GM12878 (cell line): ENCODE measurements around the gene PMEL. TPM values are rescaled to one million over a fixed set of nuclear protein-coding genes. Genes with fewer than 3 reads are reported as not detected.

Experiments used
- ATAC-seq: fragments of 200-7000 bp; cut with Tn5 transposase; 3 replicates; pipeline ENCODE4 v1.9.1; 2020; ENCODE audit warnings: mild to moderate bottlenecking, moderate library complexity
- BruUV-seq: library from RNA; stranded (reverse); fragments of 400-500 nt; replicated peaks from 2 replicates; lab custom pipeline; 2021; lab: Mats Ljungman, UMichigan
- CTCF ChIA-PET: fragments of 300-600 bp; sonication (Branson Sonifier 250); formaldehyde crosslinking; extraction: SDS; loops from one replicate; lab custom pipeline; 2021; ENCODE audit warnings: inconsistent platforms; lab: Yijun Ruan, JAX
- POLR2A ChIA-PET: fragments of 350-600 bp; formaldehyde crosslinking; extraction: SDS; loops from one replicate; lab custom pipeline; 2021; ENCODE audit warnings: inconsistent platforms; lab: Charles Lee
- RAD21 ChIA-PET: fragments of 300-600 bp; sonication (Branson Sonifier 250); formaldehyde crosslinking; loops from one replicate; lab custom pipeline; 2023; ENCODE audit warnings: antibody characterized with exemption; ENCODE audit not compliant: unreplicated experiment; lab: Charles Lee
- SMC1A ChIA-PET: fragments of 300-600 bp; sonication (Branson Sonifier 250); formaldehyde crosslinking; loops from one replicate; lab custom pipeline; 2023; ENCODE audit not compliant: unreplicated experiment, uncharacterized antibody; lab: Charles Lee
- DNase-seq: peaks from one replicate; pipeline ENCODE4 v3.0.0-alpha.2; 2011; ENCODE audit warnings: low read depth, low spot score
- FAIRE-seq: peaks from 3 replicates; lab custom pipeline; 2011; peaks lifted over from hg19 to GRCh38; lab: Jason Lieb, UNC
- H2AFZ ChIP-seq: 2 replicates; pipeline ENCODE4 v1.6.0; 2011; ENCODE audit warnings: low read depth, low read length, control low read depth; ENCODE audit not compliant: control insufficient read depth
- H3K27ac ChIP-seq: 2 replicates; pipeline ENCODE4 v1.5.1; 2011; ENCODE audit warnings: control low read depth; ENCODE audit not compliant: control insufficient read depth, insufficient read depth
- H3K27me3 ChIP-seq, 2 experiments: replicated peaks in 1 of 2; 2 replicates each; pipeline versions ENCODE4 v1.6.0 to v1.6.1; 2011; ENCODE audit warnings: low read length in 1 of 2; ENCODE audit not compliant: control insufficient read depth in 2 of 2, insufficient read depth in 2 of 2
- H3K36me3 ChIP-seq, 2 experiments: 2 replicates each; pipeline ENCODE4 v1.5.1; 2011; ENCODE audit warnings: low read length in 1 of 2; ENCODE audit not compliant: control insufficient read depth in 2 of 2, insufficient read depth in 2 of 2
- H3K4me1 ChIP-seq: 2 replicates; pipeline ENCODE4 v1.6.1; 2011; ENCODE audit warnings: mild to moderate bottlenecking, low read length, moderate library complexity, mixed read lengths; ENCODE audit not compliant: control insufficient read depth, insufficient read depth
- H3K4me2 ChIP-seq: 2 replicates; pipeline ENCODE4 v1.6.0; 2011; ENCODE audit warnings: control low read depth; ENCODE audit not compliant: control insufficient read depth, insufficient read depth
- H3K4me3 ChIP-seq: fragments of 200-600 bp; sonication (generic); 2 replicates; pipeline ENCODE4 v1.5.1; 2016
- H3K79me2 ChIP-seq: 2 replicates; pipeline ENCODE4 v1.6.0; 2011; ENCODE audit warnings: low read length; ENCODE audit not compliant: control insufficient read depth, insufficient read depth
- H3K9ac ChIP-seq: 2 replicates; pipeline ENCODE4 v1.8.0; 2011; ENCODE audit warnings: low read length, control low read depth, mixed read lengths; ENCODE audit not compliant: control insufficient read depth, insufficient read depth
- H3K9me3 ChIP-seq: replicated peaks from 3 replicates; pipeline ENCODE4 v1.5.1; 2011; ENCODE audit warnings: mild to moderate bottlenecking, low read length; ENCODE audit not compliant: control insufficient read depth, insufficient read depth
- H4K20me1 ChIP-seq: 2 replicates; pipeline ENCODE4 v1.6.0; 2011; ENCODE audit not compliant: control insufficient read depth, insufficient read depth
- BACH1 ChIP-seq: fragments of 450-650 bp; IDR thresholded peaks from 2 replicates; pipeline ENCODE4 v1.6.1; 2017; ENCODE audit warnings: mild to moderate bottlenecking, borderline replicate concordance
- EGR1 ChIP-seq, 2 experiments: IDR thresholded peaks; 1 replicate in 1 of 2; 2 replicates in 1 of 2; pipeline ENCODE4 v1.6.1; 2011 to 2012; ENCODE audit warnings: low read depth in 2 of 2, low read length in 2 of 2, borderline replicate concordance in 1 of 2, mild to moderate bottlenecking in 1 of 2, moderate library complexity in 1 of 2
- KLF5 ChIP-seq: fragments of 450-650 bp; IDR thresholded peaks from 2 replicates; pipeline ENCODE4 v1.6.1; 2014; ENCODE audit warnings: mild to moderate bottlenecking; ENCODE audit not compliant: partially characterized antibody
- MEF2B ChIP-seq: fragments of 450-650 bp; IDR thresholded peaks from 2 replicates; pipeline ENCODE4 v1.6.1; 2018; ENCODE audit warnings: mild to moderate bottlenecking, moderate library complexity; ENCODE audit not compliant: partially characterized antibody, poor library complexity, severe bottlenecking
- NFIC ChIP-seq: IDR thresholded peaks from 2 replicates; pipeline ENCODE4 v1.6.1; 2012; ENCODE audit warnings: low read depth, mild to moderate bottlenecking, inconsistent platforms, low read length, moderate library complexity
- NFYA ChIP-seq: IDR thresholded peaks from 2 replicates; pipeline ENCODE4 v1.6.1; 2011; ENCODE audit warnings: low read depth, mild to moderate bottlenecking, low read length, improper control_type of control experiment, borderline replicate concordance
- NFYB ChIP-seq: IDR thresholded peaks from 2 replicates; pipeline ENCODE4 v1.6.1; 2011; ENCODE audit warnings: low read depth, mild to moderate bottlenecking, low read length, improper control_type of control experiment, moderate library complexity; ENCODE audit not compliant: insufficient read depth
- POLR2A ChIP-seq: IDR thresholded peaks from 2 replicates; pipeline ENCODE4 v1.6.1; 2011; ENCODE audit warnings: low read depth, mild to moderate bottlenecking, low read length
- POLR2AphosphoS2 ChIP-seq: IDR thresholded peaks from 2 replicates; pipeline ENCODE4 v1.6.1; 2011; ENCODE audit warnings: low read depth, mild to moderate bottlenecking, low read length, improper control_type of control experiment, moderate library complexity
- POLR2AphosphoS5 ChIP-seq: IDR thresholded peaks from 2 replicates; pipeline ENCODE4 v1.6.1; 2011; ENCODE audit warnings: mild to moderate bottlenecking, low read length, inconsistent platforms
- SPI1 ChIP-seq: IDR thresholded peaks from 2 replicates; pipeline ENCODE4 v1.6.1; 2011; ENCODE audit warnings: low read depth, mild to moderate bottlenecking, low read length, moderate library complexity, borderline replicate concordance; ENCODE audit not compliant: insufficient read depth
- STAT3 ChIP-seq: IDR thresholded peaks from 2 replicates; pipeline ENCODE4 v1.6.1; 2011; ENCODE audit warnings: low read depth, low read length, improper control_type of control experiment
- TARDBP ChIP-seq: IDR thresholded peaks from 2 replicates; pipeline ENCODE4 v1.6.1; 2016; ENCODE audit warnings: borderline replicate concordance
- YY1 ChIP-seq: IDR thresholded peaks from 2 replicates; pipeline ENCODE4 v1.6.1; 2011; ENCODE audit warnings: low read depth, mild to moderate bottlenecking, low read length
- ZSCAN29 ChIP-seq: fragments of 450-650 bp; IDR thresholded peaks from 2 replicates; pipeline ENCODE4 v1.6.1; 2017; ENCODE audit warnings: mild to moderate bottlenecking, moderate library complexity
- WGBS: methylation state at CpG from one replicate; pipeline ENCODE4 v1.1.6; 2016; ENCODE audit warnings: low lambda C conversion rate; ENCODE audit not compliant: insufficient replicate concordance, insufficient coverage; ENCODE audit errors: missing lambda C conversion rate; 5-methylcytosine and 5-hydroxymethylcytosine counted together
- in situ Hi-C: fragments of 300-500 bp; cut with MboI; formaldehyde crosslinking; loops from 9 replicates; pipeline ENCODE4 v1.14.3; 2018; ENCODE audit warnings: mixed read lengths
- intact Hi-C: fragments of 100-400 bp; cut with micrococcal nuclease; formaldehyde crosslinking; loops from one replicate; pipeline ENCODE4 v1.14.2; 2022; ENCODE audit not compliant: unreplicated experiment
- polyA plus RNA-seq, 11 experiments: library from polyadenylated mRNA; depleted of rRNA in 4 of 11; unstranded in 6 of 11; stranded (reverse) in 5 of 11; fragments of >200 nt; fragmentation: Nextera tagmentation in 4 of 11; fragmentation: Illumina TruSeq in 1 of 11; extraction: Ambion mirVana in 4 of 11; extraction: Trizol in 1 of 11; gene quantifications; 1 replicate in 1 of 11; 2 replicates in 10 of 11; pipeline versions ENCODE4 v1.2.1 to v1.2.3, GENCODE V29; 2011 to 2016; ENCODE audit warnings: inconsistent platforms in 2 of 11, missing spikeins in 2 of 11, low read depth in 1 of 11
- total RNA-seq, 4 experiments: library from RNA; depleted of rRNA in 3 of 4; stranded (reverse); fragments of >200 nt in 3 of 4; fragmentation: Illumina TruSeq in 1 of 4; extraction: Trizol in 1 of 4; gene quantifications; 2 replicates each; pipeline versions ENCODE4 v1.2.1 to v1.2.3, GENCODE V29; 2013 to 2021
- TF ChIP-seq, protein P1 (sequence below): fragments of 450-650 bp; formaldehyde crosslinking; IDR thresholded peaks from 2 replicates; pipeline ENCODE4 v1.4.0; 2020; ENCODE audit warnings: mild to moderate bottlenecking, moderate library complexity

The PMEL gene
- total and polyA plus RNA-seq, 10 of the 15 experiments (the other 5 are each of a cell fraction or from before 2014, with no cell fraction given), result 0.32 to 1.6 (median 0.56) TPM

GRCh38 chr12:55931780-55932550 lies 33.9 kb downstream of the PMEL start:
- FAIRE-seq, result no peak
- WGBS, result 1% methylated on average over 34 of the region's 60 CpGs
- no peaks in the 10 kb centered on the region for H4K20me1 ChIP-seq
- H3K36me3 ChIP-seq, result no peaks in the 10 kb centered on the region; a peak in 1 of 4 replicates
- H3K4me1 ChIP-seq, result peaks cover 8% of the 10 kb centered on the region; the same call in 1 of the 2 replicates
- ChIA-PET CTCF (interaction anchor here (0.6 to 4.5 kb wide), 10 partner anchors 8 to 202 kb away, joined by 3 to 37 read pairs (median 8); no protein-coding TSS in a partner anchor), SMC1A (interaction anchor here (0.6 to 3.4 kb wide), 10 partner anchors 8 to 194 kb away, joined by 3 to 16 read pairs (median 4); partner anchors contain the start of genes DNAJC14, ORMDL2 and SARNP), RAD21 (interaction anchor here (0.6 to 5.3 kb wide), 8 partner anchors 8 to 193 kb away, joined by 4 to 25 read pairs (median 11); partner anchors contain the start of genes DNAJC14, ORMDL2, RAB5B and SARNP), POLR2A (interaction anchor here (0.5 to 7.3 kb wide), 18 partner anchors 15 to 1651 kb away, joined by 3 to 66 read pairs (median 4); partner anchors contain the start of genes CD63, DNAJC14, HNRNPA1 and ORMDL2)
- ATAC-seq, result peak; percentile 28
- in situ Hi-C loops (no loop called here), intact Hi-C loops (loop anchor here (1.0 kb wide), 1 partner anchor 41 kb away; no protein-coding TSS in a partner anchor)
- H3K27me3 ChIP-seq, result no peaks in the 10 kb centered on the region
- peak overlapping the region; percentile 53 for H2AFZ ChIP-seq
- peaks cover 32% of the 10 kb centered on the region for H3K79me2 ChIP-seq
- DNase-seq, result no peak
- BruUV-seq, result no TSS peak
- H3K4me3 ChIP-seq, result peak overlapping the region; percentile 99
- H3K9me3 ChIP-seq, result no peaks in the 10 kb centered on the region
- H3K9ac ChIP-seq, result peak overlapping the region; percentile 72
- H3K4me2 ChIP-seq, result peak overlapping the region; percentile 79
- peak overlapping the region; percentile 83 for H3K27ac ChIP-seq
- TF ChIP-seq TARDBP (no peak), EGR1 (IDR thresholded peaks at IDR 0.05; ENCODE audit: borderline replicate concordance in 1 of 2, low read depth in 2 of 2, low read length in 2 of 2) (peak in 1 of 2 experiments; percentile 22; a peak in 1 of 3 replicates), NFYA (no peak), MEF2B (peak; percentile 6), NFYB (no peak), ZSCAN29 (no peak), KLF5 (no peak), POLR2AphosphoS2 (no peak), NFIC (no peak), POLR2A (peak; percentile 45), YY1 (0 out of 2 replicates have a peak, but pooled peaks have one; percentile 12), SPI1 (no peak), POLR2AphosphoS5 (no peak; the same call in 1 of the 2 replicates), STAT3 (no peak), BACH1 (no peak)
- TF ChIP-seq, protein P1, sequence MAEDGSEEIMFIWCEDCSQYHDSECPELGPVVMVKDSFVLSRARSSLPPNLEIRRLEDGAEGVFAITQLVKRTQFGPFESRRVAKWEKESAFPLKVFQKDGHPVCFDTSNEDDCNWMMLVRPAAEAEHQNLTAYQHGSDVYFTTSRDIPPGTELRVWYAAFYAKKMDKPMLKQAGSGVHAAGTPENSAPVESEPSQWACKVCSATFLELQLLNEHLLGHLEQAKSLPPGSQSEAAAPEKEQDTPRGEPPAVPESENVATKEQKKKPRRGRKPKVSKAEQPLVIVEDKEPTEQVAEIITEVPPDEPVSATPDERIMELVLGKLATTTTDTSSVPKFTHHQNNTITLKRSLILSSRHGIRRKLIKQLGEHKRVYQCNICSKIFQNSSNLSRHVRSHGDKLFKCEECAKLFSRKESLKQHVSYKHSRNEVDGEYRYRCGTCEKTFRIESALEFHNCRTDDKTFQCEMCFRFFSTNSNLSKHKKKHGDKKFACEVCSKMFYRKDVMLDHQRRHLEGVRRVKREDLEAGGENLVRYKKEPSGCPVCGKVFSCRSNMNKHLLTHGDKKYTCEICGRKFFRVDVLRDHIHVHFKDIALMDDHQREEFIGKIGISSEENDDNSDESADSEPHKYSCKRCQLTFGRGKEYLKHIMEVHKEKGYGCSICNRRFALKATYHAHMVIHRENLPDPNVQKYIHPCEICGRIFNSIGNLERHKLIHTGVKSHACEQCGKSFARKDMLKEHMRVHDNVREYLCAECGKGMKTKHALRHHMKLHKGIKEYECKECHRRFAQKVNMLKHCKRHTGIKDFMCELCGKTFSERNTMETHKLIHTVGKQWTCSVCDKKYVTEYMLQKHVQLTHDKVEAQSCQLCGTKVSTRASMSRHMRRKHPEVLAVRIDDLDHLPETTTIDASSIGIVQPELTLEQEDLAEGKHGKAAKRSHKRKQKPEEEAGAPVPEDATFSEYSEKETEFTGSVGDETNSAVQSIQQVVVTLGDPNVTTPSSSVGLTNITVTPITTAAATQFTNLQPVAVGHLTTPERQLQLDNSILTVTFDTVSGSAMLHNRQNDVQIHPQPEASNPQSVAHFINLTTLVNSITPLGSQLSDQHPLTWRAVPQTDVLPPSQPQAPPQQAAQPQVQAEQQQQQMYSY (CRISPR knock-in tag), result no peak
